Kidney epithelial cell (primary cell): ENCODE data around the gene FUT6. TPM values are rescaled to one million over a fixed set of nuclear protein-coding genes. Genes with fewer than 3 reads are reported as not detected.

Experiments used
- DNase-seq: peaks from one replicate; pipeline ENCODE4 v3.0.0-alpha.2; 2010; ENCODE audit warnings: low read depth
- H3K27me3 ChIP-seq: 2 replicates; pipeline ENCODE4 v1.6.0; 2011; ENCODE audit warnings: low read length; ENCODE audit not compliant: control insufficient read depth, insufficient read depth
- H3K36me3 ChIP-seq: 2 replicates; pipeline ENCODE4 v1.5.1; 2011; ENCODE audit warnings: low read length; ENCODE audit not compliant: control insufficient read depth, insufficient read depth
- H3K4me3 ChIP-seq: 2 replicates; pipeline ENCODE4 v1.5.1; 2011; ENCODE audit warnings: low read depth, mild to moderate bottlenecking, control low read depth, low read length
- CTCF ChIP-seq: IDR thresholded peaks from 2 replicates; pipeline ENCODE4 v1.5.1; 2011; ENCODE audit warnings: mild to moderate bottlenecking, moderate library complexity, low read length, control low read depth, inconsistent platforms; ENCODE audit not compliant: insufficient read depth, poor library complexity, severe bottlenecking
- total RNA-seq: library from RNA; depleted of rRNA; stranded (reverse); fragments of >200 nt; gene quantifications from 2 replicates; pipeline ENCODE4 v1.2.3, GENCODE V29; 2015

The FUT6 gene
- total RNA-seq, 1 donor from 2014 or later: 0.84 TPM

GRCh38 chr19:5827342-5827890 is 12.1 kb downstream of the FUT6 start:
- H3K36me3 ChIP-seq: no peaks in the 10 kb centered on the region
- no peak for DNase-seq

GRCh38 chr19:5826531-5827341 is 12.8 kb downstream of the FUT6 start:
- no peak overlapping the region for H3K4me3 ChIP-seq
- peaks cover 10% of the 10 kb centered on the region for H3K27me3 ChIP-seq
- peak; percentile 27 for TF ChIP-seq CTCF
- H3K36me3 ChIP-seq: no peaks in the 10 kb centered on the region
- no peak for DNase-seq

More at GRCh38 chr19:5827342-5827890, 12.1 kb downstream of the FUT6 start:
- peaks cover 8% of the 10 kb centered on the region for H3K27me3 ChIP-seq
- no peak for TF ChIP-seq CTCF
- H3K4me3 ChIP-seq: peak overlapping the region; percentile 58

GRCh38 chr19:5825178-5825577 is 14.3 kb downstream of the FUT6 start:
- no peak for TF ChIP-seq CTCF
- no peak for DNase-seq

GRCh38 chr19:5824751-5825150 is 14.8 kb downstream of the FUT6 start:
- peaks cover 7% of the 10 kb centered on the region for H3K27me3 ChIP-seq
- no peak for TF ChIP-seq CTCF
- no peak for DNase-seq
- no peak overlapping the region for H3K4me3 ChIP-seq
- H3K36me3 ChIP-seq: no peaks in the 10 kb centered on the region

More at GRCh38 chr19:5825178-5825577, 14.3 kb downstream of the FUT6 start:
- Histone ChIP-seq H3K27me3 (peaks cover 7% of the 10 kb centered on the region), H3K4me3 (no peak overlapping the region), H3K36me3 (no peaks in the 10 kb centered on the region)

GRCh38 chr19:5823579-5824281 is 15.8 kb downstream of the FUT6 start:
- Histone ChIP-seq H3K27me3 (peaks cover 8% of the 10 kb centered on the region), H3K4me3 (no peak overlapping the region), H3K36me3 (no peaks in the 10 kb centered on the region)
- DNase-seq: no peak
- peak; percentile 4 for TF ChIP-seq CTCF
